ENCODE results near the gene SLC1A6.

DNA sequence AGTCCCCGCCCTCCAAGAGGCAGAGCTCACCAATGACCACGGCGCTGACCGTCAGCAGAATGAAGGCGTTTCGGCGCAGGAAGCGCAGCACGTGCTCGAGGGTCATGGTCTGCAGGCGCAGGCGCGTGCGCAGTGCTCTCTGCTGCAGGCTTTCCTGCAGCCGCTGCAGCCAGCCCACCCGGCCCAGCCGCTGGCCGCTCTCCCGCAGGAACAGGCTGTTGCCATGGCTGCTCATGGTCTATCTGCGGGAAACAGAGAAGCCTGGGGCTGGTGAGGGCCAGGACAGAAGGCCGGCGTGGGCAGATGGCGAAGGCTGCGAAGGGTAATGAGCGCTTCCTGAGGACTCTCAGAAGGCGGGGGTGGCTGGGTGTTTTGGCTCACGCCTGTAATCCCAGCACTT is 7.0 kb downstream of the SLC1A6 start:
- TF ChIP-seq, protein P1, sequence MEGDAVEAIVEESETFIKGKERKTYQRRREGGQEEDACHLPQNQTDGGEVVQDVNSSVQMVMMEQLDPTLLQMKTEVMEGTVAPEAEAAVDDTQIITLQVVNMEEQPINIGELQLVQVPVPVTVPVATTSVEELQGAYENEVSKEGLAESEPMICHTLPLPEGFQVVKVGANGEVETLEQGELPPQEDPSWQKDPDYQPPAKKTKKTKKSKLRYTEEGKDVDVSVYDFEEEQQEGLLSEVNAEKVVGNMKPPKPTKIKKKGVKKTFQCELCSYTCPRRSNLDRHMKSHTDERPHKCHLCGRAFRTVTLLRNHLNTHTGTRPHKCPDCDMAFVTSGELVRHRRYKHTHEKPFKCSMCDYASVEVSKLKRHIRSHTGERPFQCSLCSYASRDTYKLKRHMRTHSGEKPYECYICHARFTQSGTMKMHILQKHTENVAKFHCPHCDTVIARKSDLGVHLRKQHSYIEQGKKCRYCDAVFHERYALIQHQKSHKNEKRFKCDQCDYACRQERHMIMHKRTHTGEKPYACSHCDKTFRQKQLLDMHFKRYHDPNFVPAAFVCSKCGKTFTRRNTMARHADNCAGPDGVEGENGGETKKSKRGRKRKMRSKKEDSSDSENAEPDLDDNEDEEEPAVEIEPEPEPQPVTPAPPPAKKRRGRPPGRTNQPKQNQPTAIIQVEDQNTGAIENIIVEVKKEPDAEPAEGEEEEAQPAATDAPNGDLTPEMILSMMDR (IDR thresholded peaks at IDR 0.05; ENCODE audit: low read depth, low read length, poor library complexity, severe bottlenecking), result no peak
- no peak for TF ChIP-seq EZH2phosphoT487 (IDR thresholded peaks at IDR 0.05; ENCODE audit: borderline replicate concordance, low read length)
